PFSK-1 (cell line): ENCODE results near the gene PASK.

Experiments used
- FOXP2 ChIP-seq: optimal IDR thresholded peaks from 2 replicates; pipeline ENCODE3; 2011; ENCODE audit warnings: borderline replicate concordance, control low read depth, inconsistent platforms; ENCODE audit not compliant: insufficient read depth; ENCODE audit errors: extremely low read length, extremely low read depth
- POLR2AphosphoS5 ChIP-seq: IDR thresholded peaks from 2 replicates; pipeline ENCODE4 v1.6.1; 2012; ENCODE audit warnings: low read depth, mild to moderate bottlenecking, control low read depth, low read length, moderate library complexity
- REST ChIP-seq, 2 experiments: IDR thresholded peaks; 2 replicates each; pipeline versions ENCODE4 v1.6.1 to v1.8.0; 2011 to 2012; ENCODE audit warnings: low read depth in 2 of 2, low read length in 2 of 2, control low read depth in 1 of 2, inconsistent platforms in 1 of 2, mild to moderate bottlenecking in 1 of 2, moderate library complexity in 1 of 2; ENCODE audit not compliant: insufficient read depth in 1 of 2
- SIN3A ChIP-seq: IDR thresholded peaks from 2 replicates; pipeline ENCODE4 v1.6.1; 2012; ENCODE audit warnings: mild to moderate bottlenecking, low read length, moderate library complexity, borderline replicate concordance; ENCODE audit not compliant: insufficient read depth
- TAF1 ChIP-seq: IDR thresholded peaks from 2 replicates; pipeline ENCODE4 v1.6.1; 2012; ENCODE audit warnings: low read length, control low read depth, borderline replicate concordance; ENCODE audit not compliant: insufficient read depth

GRCh38 chr2:241091201-241091600 lies 58.1 kb downstream of the PASK start:
- TF ChIP-seq TAF1 (no peak), POLR2AphosphoS5 (no peak), SIN3A (no peak), REST (IDR thresholded peaks at IDR 0.05; ENCODE audit: insufficient read depth in 1 of 2, low read depth in 2 of 2, low read length in 2 of 2) (no peak), FOXP2 (no peak)
